GM23338 (cell line): ENCODE data around the gene VPS4A.

Source experiments
- CREB1 ChIP-seq: fragments of 250-450 bp; sonication (Bioruptor Pico); IDR thresholded peaks from 2 replicates; pipeline ENCODE4 v1.5.0; 2020; ENCODE audit warnings: low read depth, mild to moderate bottlenecking, moderate library complexity
- CTCF ChIP-seq, 2 experiments: fragments of 200-600 bp in 1 of 2; sonication (generic) in 1 of 2; conservative IDR thresholded peaks; 2 replicates each; pipeline versions ENCODE4 v1.5.1 to v1.6.1; 2016 to 2017; ENCODE audit warnings: antibody characterized with exemption in 2 of 2, low read depth in 2 of 2, mild to moderate bottlenecking in 2 of 2, moderate library complexity in 1 of 2
- ETS1 ChIP-seq: IDR thresholded peaks from 2 replicates; pipeline ENCODE4 v1.6.1; 2016; ENCODE audit warnings: antibody characterized with exemption
- EZH2 ChIP-seq: fragments of 200-600 bp; sonication (generic); IDR thresholded peaks from one replicate; pipeline ENCODE4 v1.8.0; 2017; ENCODE audit warnings: antibody characterized with exemption, mild to moderate bottlenecking, low read depth; ENCODE audit not compliant: unreplicated experiment
- EZH2phosphoT487 ChIP-seq: fragments of 200-600 bp; sonication (generic); IDR thresholded peaks from one replicate; pipeline ENCODE4 v1.8.1; 2018; ENCODE audit warnings: antibody characterized with exemption; ENCODE audit not compliant: unreplicated experiment
- JUNB ChIP-seq: IDR thresholded peaks from one replicate; pipeline ENCODE4 v1.6.1; 2016; ENCODE audit warnings: antibody characterized with exemption; ENCODE audit not compliant: unreplicated experiment
- NANOG ChIP-seq: IDR thresholded peaks from 2 replicates; pipeline ENCODE4 v1.6.1; 2016; ENCODE audit warnings: antibody characterized with exemption, borderline replicate concordance
- POLR2AphosphoS5 ChIP-seq: IDR thresholded peaks from 2 replicates; pipeline ENCODE4 v1.6.1; 2016; ENCODE audit warnings: antibody characterized with exemption, low read depth
- REST ChIP-seq: IDR thresholded peaks from one replicate; pipeline ENCODE4 v1.6.1; 2018; ENCODE audit warnings: antibody characterized with exemption; ENCODE audit not compliant: unreplicated experiment
- STAT1 ChIP-seq: IDR thresholded peaks from one replicate; pipeline ENCODE4 v1.6.1; 2016; ENCODE audit warnings: antibody characterized with exemption; ENCODE audit not compliant: unreplicated experiment
- ZNF114 ChIP-seq: fragments of 250-450 bp; sonication (Bioruptor Pico); IDR thresholded peaks from 2 replicates; pipeline ENCODE4 v1.5.0; 2020; ENCODE audit warnings: mild to moderate bottlenecking, moderate library complexity
- ZNF331 ChIP-seq: fragments of 250-450 bp; sonication (Bioruptor Pico); IDR thresholded peaks from 2 replicates; pipeline ENCODE4 v1.5.0; 2020; ENCODE audit warnings: low read depth, mild to moderate bottlenecking, moderate library complexity
- TF ChIP-seq, protein P1 (sequence below): fragments of 250-450 bp; sonication (Bioruptor Pico); IDR thresholded peaks from 2 replicates; pipeline ENCODE4 v1.5.0; 2020; ENCODE audit warnings: mild to moderate bottlenecking, moderate library complexity

DNA sequence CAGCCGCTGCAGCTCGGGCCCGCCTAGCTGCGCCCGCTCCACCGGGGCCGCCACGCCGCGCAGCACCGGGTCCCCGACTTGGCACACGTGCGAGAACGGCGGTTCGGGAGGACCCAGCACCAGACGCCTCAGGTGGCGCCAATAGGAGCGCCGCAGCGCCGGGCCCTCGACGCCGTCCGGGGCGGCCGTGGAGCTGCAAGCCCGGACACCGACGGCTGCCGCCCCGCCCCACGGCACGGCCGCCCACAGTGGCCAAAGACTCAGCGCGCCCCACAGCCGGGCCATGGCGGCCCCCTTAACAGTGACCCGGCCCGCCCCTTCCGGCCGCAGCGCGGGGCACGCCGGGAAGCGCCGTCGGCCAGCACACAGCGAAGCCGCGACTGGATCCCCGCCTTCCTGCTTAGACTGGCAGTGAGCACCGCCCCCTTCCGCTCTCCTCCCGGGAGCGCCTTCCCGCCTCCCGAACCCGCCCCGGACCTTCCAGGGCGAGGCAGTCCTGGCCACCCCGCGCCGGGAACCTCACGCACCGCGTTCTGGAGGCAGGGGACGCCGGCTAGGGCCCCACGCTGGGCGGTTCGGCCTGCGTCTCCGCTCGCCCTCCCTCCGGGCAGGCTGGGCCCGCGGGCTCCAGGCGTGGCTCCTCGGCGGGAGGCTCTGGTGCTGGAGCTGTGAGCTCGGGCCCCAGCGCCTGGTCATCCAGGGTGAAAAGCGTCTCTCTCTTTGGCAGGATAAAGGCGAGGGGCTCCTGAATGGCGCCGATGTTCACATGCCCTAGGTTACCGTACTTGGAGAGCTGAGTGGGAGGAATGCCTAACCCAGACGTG lies 19.3 kb downstream of the VPS4A start, which contains the start of gene PDF:
- no peak for TF ChIP-seq CTCF (conservative IDR thresholded peaks at IDR 0.05; ENCODE audit: low read depth in 2 of 2)
- no peak; the same call in 1 of the 2 replicates for TF ChIP-seq CREB1 (CRISPR knock-in tag)
- TF ChIP-seq STAT1 = no peak
- TF ChIP-seq POLR2AphosphoS5 = peak; percentile 96
- TF ChIP-seq REST = no peak
- no peak for TF ChIP-seq EZH2phosphoT487
- TF ChIP-seq EZH2 = no peak
- no peak for TF ChIP-seq JUNB
- no peak for TF ChIP-seq ZNF331 (CRISPR knock-in tag)
- TF ChIP-seq ZNF114 = no peak
- no peak for TF ChIP-seq NANOG
- TF ChIP-seq ETS1 = peak; percentile 73
- TF ChIP-seq, protein P1, sequence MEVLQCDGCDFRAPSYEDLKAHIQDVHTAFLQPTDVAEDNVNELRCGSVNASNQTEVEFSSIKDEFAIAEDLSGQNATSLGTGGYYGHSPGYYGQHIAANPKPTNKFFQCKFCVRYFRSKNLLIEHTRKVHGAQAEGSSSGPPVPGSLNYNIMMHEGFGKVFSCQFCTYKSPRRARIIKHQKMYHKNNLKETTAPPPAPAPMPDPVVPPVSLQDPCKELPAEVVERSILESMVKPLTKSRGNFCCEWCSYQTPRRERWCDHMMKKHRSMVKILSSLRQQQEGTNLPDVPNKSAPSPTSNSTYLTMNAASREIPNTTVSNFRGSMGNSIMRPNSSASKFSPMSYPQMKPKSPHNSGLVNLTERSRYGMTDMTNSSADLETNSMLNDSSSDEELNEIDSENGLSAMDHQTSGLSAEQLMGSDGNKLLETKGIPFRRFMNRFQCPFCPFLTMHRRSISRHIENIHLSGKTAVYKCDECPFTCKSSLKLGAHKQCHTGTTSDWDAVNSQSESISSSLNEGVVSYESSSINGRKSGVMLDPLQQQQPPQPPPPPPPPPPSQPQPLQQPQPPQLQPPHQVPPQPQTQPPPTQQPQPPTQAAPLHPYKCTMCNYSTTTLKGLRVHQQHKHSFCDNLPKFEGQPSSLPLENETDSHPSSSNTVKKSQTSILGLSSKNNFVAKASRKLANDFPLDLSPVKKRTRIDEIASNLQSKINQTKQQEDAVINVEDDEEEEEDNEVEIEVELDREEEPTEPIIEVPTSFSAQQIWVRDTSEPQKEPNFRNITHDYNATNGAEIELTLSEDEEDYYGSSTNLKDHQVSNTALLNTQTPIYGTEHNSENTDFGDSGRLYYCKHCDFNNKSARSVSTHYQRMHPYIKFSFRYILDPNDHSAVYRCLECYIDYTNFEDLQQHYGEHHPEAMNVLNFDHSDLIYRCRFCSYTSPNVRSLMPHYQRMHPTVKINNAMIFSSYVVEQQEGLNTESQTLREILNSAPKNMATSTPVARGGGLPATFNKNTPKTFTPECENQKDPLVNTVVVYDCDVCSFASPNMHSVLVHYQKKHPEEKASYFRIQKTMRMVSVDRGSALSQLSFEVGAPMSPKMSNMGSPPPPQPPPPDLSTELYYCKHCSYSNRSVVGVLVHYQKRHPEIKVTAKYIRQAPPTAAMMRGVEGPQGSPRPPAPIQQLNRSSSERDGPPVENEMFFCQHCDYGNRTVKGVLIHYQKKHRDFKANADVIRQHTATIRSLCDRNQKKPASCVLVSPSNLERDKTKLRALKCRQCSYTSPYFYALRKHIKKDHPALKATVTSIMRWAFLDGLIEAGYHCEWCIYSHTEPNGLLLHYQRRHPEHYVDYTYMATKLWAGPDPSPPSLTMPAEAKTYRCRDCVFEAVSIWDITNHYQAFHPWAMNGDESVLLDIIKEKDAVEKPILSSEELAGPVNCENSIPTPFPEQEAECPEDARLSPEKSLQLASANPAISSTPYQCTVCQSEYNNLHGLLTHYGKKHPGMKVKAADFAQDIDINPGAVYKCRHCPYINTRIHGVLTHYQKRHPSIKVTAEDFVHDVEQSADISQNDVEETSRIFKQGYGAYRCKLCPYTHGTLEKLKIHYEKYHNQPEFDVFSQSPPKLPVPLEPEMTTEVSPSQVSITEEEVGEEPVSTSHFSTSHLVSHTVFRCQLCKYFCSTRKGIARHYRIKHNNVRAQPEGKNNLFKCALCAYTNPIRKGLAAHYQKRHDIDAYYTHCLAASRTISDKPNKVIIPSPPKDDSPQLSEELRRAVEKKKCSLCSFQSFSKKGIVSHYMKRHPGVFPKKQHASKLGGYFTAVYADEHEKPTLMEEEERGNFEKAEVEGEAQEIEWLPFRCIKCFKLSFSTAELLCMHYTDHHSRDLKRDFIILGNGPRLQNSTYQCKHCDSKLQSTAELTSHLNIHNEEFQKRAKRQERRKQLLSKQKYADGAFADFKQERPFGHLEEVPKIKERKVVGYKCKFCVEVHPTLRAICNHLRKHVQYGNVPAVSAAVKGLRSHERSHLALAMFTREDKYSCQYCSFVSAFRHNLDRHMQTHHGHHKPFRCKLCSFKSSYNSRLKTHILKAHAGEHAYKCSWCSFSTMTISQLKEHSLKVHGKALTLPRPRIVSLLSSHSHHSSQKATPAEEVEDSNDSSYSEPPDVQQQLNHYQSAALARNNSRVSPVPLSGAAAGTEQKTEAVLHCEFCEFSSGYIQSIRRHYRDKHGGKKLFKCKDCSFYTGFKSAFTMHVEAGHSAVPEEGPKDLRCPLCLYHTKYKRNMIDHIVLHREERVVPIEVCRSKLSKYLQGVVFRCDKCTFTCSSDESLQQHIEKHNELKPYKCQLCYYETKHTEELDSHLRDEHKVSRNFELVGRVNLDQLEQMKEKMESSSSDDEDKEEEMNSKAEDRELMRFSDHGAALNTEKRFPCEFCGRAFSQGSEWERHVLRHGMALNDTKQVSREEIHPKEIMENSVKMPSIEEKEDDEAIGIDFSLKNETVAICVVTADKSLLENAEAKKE (CRISPR knock-in tag) = no peak
